HG02938 (cell line): ENCODE results near the gene RRP15.

Experiments used
- ATAC-seq: cut with Tn5 transposase; IDR thresholded peaks from one replicate; pipeline ENCODE4 v1.9.1; 2021; ENCODE audit warnings: mild to moderate bottlenecking, moderate library complexity; ENCODE audit not compliant: unreplicated experiment

The RRP15 gene

DNA sequence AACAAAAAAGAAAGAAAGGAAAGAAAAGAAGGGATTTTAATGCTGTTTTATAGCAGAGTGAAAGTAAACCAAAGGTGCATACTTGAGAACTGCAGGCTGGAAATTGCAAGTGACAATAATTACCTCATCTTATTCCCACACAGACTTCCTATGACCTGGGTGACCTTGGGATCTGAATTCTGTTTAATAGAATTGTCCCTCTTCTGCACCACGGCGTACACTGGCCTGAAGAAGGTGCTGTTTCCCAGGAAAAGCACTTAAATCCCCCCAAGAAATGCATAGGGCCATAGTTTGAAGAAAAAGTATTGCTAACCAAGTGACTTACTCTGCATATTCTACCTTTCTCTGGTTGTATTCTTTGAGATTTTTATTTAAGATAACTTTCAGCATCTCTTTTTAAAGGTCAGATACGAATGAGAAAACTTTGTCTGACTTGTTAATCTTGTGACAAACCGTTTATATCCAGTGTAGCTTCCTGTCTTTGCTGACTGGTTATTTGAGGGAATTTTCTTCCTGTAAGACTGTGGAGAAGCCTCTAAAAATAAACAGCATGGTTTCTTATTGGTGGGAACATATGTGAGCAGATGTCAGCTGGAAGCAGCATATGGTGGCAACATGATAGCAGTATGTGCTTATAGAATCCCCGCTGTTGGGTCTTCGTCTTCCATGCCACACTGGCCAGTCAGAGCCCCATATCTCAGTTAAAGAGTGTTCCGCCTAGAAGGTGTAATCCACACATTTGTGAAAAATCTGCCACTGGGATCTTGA, 76.4 kb downstream of the RRP15 start:
- ATAC-seq, result no peak

DNA sequence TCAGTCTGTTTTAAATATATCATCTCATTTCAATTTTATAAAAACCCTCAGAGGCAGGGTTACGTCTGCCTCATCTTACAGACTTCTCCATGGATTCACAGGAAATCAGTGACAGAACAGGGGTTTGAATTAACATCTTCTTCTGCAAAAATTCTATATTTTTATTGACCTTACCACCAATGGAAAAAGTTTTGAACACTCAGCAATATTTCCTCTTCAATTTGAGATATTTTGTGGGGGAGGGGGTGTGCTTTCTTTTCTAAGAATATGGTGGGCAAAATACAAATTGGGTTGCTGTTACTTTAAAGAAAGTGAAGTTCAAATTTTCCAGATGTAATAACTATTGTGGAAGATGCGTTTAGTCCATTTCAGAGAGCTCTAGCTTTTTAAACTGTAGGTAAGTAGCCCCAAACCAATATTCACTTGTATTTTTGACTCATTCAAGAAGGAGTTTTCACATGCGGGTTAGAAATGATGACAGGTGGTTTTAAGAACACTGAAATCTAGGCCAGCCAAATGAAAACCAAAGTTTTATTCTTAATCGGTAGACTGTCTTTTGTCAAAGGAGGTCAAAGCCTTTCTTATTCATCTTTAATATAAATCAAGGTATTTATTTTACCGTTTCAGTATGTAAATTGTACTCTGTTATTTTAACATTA, 77.5 kb downstream of the RRP15 start:
- ATAC-seq, result no peak

DNA sequence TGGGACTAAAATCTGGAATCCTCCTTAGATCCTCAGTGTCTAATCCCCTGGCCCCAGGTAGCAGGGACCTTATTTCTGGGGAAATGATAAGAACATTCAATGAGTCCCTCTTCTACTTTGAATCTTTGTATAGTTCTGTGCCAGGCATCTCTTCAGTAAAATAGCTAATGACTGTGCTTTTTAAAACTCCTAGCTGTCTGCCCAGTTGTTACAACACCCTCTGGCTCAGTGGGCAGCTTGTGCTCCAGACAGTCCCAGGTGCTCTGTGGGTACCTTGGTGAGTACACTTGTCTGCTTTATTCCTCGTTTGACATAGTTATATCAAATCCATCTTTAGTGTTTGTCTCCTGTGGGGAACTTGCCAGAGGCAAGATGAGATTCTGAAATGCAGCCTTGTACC, 78.0 kb downstream of the RRP15 start:
- no peak for ATAC-seq

DNA sequence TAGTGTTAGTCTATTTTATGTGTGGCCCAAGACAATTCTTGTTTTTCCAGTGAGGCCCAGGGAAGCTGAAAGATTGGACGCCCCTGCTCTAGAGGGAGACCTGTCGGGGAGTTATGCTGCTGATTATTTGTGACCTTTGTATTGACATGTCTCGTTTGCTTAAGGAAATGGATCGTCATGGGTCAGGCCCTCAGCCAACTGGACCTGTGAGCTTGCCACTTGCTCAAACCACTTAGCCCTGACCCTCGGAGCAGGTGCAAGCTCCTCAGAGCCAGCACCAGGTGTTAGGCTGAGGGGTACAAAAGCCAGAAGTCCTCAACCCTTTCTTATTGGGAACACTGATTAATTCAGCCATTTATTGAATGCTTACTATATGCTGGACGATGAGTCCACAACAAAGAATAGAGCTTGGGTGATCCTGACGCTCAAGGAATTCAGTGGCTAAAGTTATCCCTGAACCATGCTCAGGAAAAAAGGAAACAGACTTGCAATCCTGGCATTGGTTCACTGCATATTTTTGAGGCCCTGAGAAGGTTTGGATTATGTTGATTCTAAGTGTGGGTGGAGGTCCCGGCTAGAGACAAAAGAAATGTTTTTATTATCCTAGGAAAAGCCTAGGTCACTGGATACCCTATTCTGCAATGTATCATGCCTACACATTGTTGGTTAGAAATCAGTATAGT, 79.1 kb downstream of the RRP15 start:
- ATAC-seq, result no peak

DNA sequence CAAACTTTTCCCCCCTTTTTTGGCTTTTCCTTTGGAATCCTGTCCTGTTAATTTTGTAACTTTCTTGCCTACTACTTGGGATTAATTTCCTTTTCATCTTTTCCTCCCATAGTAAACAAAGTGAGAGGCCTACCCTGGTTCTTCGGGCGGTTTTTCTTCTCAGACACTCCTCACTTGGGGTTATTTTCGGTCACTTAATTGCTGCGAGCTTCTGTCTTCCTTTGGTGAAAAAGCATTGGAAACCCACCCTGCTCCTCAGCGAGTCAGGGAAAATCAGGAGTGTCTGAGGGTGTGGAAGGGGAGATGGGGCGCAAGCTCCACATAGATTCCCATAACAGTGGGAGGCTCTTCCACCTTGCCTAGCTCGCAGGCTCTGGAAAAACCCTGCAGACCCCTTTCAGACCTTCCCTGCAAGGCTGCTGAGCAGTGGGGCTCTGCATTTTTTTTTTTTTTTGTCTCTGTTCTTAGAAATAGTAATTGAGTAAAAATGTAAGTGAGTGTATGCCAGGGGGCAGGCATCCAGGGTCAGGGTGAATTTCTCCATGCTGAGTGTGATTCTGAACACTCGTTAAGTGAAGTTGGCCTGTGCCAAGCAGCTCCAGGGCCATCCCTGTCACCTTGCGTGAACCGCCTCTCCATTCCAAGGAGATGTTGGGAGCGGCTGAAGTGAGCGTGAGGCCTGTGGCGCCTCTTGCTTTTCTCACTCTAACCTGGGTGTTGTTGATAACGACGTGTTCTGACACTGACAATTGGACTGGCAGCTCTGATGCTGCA, 80.3 kb downstream of the RRP15 start:
- ATAC-seq, result no peak

DNA sequence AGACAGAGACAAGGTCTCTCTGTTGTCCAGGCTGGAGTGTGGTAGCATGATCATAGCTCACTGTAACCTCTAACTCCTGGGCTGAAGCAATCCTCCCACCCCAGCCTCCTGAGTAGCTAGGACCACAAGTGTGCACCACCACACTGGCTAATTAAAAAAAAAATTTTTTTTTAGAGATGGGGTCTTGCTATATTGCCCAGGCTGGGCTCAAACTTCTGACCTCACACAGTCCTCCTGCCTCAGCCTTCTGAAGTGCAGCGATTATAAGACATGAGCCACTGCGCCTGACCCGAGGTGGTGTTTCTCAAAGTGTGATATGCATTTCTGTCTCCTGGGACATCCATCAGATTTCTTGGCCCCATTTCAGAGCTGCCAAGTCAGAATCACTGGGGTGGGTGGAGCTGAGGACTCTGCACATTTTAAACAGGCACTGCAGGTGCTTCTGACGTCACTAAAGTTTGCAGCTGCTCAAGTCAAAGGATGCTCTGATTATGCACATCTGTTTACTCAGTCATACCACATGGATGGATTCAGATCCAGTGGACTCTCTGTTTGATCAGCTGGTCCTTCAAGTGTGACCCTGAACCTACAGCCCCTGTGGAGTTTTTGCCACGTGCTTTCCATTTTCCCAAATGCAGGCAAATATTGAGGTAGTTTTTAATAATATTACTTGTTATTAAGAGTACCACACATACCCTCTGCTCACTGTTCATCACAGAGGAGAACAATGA, 81.4 kb downstream of the RRP15 start:
- no peak for ATAC-seq

DNA sequence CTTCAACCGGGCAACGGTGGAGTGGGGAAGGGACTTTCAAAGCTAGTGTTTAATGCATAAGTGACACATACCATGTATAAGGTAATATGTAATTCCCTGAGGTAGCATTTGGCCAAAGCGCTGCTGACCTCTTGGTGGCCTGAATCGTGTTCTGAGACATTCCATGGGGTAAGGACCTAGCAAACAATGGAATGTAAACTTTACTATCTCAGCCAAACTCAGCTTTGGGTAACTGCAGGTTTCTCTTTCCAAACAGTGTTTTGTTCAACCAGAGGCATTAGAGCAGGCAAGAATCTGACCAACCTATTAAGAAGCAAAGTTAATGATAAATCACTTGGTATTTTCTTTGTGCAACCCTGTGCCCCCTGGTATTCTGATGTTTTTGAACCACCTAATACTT, 82.0 kb downstream of the RRP15 start:
- no peak for ATAC-seq

DNA sequence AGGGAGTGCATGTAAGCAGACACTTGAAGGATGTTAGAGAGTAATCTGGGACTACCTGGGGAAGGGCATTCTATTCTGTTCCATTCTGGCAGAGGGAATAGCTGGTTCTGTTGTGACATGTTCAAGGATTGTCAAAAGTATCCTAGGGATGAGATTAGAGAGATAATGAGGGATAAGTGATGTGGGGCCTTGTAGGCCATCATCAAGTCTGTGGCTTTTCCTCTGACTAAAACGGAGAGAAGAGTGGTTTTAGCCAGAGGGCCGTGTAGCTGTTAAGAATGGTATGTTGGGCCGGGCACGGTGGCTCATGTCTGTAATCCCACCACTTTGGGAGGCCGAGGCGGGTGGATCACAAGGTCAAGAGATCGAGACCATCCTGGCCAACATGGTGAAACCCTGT, 83.6 kb downstream of the RRP15 start:
- ATAC-seq, result no peak

DNA sequence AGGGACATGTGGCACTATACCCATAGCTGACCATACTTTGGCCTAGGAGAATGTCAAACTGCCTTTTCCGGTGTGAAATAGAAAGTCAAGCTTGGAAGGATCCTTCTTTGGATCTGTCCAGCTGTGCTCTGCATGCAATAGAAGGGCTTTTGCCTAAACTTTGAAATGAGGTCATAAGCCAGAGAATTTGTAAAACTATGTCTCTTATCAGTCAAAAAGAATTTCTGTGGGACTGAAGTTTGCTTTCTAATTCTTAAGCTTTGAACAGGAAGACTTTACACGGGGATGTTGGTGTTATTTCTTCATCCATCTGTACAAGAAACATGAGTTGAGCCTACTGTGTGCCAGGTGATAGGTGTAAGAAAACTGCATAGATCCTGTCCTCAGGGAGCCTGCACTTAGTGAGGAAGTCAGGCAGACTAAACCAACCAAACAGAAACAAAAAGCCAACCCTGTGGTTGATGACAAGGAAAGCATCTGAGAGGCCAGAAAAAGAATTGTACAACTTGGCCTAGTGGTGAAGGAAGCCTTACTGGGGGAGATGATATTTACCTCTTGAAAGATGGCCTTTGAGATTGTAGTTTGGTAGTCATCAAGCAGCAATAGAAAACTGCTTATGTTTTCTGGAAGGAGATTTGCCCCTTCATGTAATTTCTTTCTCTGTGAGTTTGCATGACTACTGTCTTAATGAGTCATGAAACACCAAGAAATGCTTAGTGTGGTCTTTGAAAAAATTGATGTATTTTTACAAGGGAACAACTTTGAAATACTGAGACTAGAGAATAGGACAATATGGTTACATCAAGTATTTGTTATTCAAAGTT, 84.8 kb downstream of the RRP15 start:
- ATAC-seq, result no peak

DNA sequence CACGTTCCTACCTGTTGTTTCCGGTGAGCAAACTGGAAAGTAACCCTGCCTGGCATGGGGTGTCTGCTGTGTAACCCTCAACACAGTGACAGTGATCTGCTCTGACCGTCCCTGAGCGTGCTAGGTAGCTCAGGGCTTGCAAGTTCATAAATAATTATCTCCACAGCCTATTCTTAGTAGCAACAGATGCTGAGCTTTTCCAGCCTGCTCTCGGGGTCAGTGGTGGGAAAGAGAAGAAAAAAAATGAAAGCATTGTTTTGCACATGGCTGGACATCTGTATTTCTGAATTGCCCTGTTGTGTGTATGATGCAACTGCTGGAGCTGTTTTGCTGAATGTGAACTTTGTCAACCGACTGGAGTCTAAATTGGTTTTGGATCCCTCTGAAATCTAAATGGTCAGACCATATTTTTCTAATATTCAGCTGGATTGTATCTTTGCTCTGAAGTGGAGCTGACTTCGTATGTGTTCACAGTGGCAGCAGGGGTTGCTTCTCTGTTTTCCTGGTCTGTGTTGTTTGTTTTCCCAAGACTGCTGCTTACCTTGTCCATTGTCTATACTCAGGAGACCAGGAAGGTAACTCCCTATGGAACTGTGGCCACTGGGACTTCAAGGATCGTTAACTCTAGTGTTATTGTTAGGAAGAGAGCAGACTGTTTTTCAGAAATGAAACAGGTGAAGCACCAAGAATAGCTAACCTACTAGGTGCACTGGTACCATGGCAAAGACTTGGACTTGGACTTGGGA, 87.0 kb downstream of the RRP15 start:
- no peak for ATAC-seq

DNA sequence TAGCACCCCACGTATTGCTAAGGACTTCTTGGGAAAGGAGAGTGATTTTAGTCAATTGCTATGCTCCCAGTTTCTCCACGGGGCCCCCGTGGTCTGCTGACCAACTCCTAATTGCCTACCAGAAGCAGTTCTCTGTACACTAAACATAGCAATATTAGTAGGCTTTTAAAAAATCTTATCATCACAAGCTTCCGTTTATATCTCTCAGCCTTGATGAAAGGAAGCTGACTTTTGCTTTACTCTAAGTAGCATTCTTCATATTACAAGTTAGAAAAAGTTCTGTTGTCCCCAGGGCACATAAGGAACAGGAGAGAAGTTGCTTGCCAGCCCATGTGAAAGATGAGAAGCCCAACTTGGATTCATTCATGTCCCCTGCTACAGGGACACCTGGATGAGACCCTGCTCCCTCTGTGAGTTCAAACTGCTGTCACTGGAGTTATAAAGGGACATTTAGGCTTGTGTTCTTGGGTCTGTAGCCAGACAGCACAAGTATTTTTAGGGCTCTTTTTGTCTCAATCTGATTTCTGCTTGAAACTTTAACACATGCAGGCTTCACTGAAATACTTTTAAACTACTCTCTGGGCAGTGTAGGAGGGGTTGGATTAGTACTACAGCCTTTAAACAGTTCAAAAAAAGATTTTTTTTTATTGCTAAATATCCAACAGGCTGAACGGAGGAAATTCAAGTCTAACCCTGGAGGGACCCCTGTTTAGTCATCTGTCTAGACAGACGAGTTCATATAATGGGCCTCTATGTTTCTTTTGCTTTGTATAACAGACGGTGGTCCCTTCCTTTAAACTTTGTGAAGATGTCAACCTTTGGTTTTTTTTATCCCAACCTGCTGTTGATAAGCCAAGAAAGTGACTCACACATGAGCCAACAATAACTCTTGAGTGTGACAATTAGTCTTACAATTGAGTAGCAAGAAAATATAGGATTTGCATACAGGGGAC, 89.6 kb downstream of the RRP15 start:
- no peak for ATAC-seq

DNA sequence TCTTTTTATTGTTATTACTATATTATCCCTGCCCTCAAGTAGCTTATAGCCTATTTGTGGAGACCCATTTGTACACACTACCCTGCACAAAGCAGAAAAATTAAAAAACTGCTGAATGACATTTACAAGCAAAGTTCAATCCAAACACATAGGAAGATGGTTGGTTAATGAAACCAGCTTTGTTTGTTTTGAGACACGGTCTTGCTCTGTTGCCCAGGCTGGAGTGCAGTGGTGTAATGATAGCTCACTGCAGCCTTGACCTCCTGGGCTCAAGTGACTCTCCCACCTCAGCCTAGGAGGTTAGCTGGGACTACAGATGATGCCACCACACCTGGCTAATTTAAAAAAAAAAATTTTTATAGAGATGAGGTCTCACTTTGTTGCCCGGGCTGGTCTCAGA, 91.6 kb downstream of the RRP15 start:
- peak; percentile 27 for ATAC-seq

DNA sequence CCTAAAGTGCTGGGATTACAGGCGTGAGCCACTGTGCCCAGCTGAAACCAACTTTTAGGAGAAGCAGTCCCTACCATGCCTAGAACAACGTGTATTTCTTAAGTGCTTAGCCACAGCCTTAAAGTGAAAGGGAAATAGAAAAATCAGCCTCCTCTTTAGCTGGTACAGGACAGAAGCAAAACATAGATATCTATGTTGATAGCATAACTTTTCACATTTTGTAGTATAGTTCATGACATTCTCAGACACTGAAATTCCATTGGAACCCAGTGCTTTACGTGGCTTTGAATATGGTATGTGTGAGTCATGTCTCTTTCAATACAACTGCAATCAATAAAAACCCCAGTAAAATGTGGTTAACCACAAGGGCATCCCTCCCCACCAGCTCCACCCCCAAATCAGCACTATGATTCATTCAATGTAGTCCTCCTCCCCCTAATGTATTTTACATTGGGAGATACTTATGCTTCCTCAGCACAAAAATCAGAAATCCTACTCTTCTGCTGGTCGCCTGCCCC, 92.1 kb downstream of the RRP15 start:
- peak; percentile 74 for ATAC-seq

DNA sequence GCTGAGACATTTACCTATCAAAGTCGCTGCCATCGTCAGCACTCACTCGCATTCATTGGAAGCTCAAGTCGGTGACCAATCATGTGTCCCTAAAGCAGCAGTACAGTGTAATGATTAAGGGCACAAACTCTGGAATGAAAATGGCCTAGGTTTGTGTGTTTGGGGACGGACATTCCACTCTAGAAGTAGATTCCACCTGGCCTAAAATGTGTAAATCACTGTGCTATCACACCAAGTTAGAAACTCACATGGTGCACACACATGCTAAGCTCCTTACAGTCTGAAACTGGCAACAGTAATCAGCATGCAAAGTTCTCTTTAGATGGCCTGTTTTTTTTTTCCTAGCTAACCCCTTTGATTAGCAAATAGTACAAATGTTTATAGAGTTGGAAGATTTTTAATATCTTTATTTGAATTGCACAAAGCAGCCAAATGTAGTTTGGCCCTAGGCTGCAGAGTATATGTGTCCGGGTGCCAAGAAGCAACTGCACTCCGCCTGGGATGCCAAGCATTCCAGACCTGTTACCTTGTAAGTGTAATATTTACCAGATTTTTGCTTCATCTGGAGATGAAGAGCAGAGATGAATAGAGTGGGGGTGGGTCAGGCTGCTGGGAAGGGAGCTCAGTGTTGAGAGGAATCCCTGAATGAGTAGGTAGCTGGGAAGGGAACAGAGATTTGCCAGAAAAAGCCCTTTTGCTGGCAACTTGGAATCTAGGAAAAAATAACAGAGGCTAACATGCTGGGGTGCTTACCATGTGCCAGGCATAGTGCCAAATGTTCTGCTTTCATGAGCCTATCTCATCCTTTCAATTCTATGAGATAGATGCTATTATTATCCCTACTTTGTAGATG, 95.3 kb downstream of the RRP15 start:
- no peak for ATAC-seq

DNA sequence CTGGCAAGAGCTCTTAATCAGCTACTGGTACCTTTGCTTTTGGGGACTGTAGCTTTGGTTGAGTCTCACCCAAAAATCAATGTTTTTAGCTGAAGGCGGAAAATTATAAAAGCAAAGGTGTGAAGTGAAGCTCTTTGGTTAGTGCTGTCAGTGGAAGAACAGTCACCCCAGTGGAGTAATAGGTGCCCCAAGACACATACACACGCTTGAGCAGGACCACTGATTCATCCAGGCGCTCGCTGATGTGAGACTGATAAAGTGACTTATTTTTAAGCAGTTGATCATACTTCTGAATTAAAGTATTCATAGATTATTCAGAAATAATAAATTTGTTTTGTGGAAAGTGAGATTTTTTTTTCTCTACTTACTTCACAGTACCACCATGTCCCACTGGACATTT, 97.2 kb downstream of the RRP15 start:
- no peak for ATAC-seq

DNA sequence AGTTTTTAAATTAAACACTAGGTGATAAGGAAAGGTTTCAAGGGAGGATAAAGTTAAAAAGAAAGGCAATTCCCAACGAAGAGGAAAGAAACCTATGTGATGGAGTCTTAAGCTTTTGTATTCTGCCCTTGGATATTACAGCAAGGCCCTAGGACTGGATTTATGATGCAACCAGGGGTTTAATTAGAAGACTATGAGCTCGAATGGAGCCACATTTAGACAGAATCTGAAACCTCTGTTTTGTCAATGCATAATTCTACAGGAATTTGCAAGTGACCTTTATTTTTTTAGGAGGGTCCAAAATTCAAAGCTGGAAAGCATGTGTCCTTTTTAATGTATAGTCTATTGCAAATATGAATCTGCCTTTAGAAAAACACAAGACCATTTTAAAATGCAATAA, 98.0 kb downstream of the RRP15 start:
- no peak for ATAC-seq

DNA sequence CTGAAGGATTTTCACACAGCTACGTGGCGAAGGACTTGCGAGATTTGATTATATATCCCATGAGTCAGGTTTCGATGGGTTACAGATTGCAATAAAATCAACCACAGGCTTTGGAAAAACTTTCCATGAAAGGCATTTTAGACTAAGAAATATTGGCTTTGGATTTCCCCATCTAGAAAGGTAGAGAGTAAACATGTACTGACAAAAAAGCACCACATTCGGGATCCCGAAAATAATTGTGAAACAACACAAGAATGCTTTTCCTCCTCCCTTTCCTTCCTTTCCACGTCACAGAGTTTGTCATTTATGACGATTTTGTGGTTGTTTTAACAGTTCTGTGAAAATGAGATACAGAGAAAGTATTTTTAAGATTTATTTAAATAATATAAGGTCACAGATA, 98.6 kb downstream of the RRP15 start:
- ATAC-seq, result no peak
